ENCODE results near the gene TMEM63A. TPM values are rescaled to one million over a fixed set of nuclear protein-coding genes. Genes with fewer than 3 reads are reported as not detected.

The TMEM63A gene
- polyA plus RNA-seq, 1 donor (not counting 4 experiments of a cell fraction or from before 2014, with no cell fraction given): 16.5 TPM

GRCh38 chr1:225849925-225850324 is 32.3 kb downstream of the TMEM63A start:
- no peaks in the 10 kb centered on the region for H3K27me3 ChIP-seq (ENCODE audit: control insufficient read depth, extremely low read depth, insufficient read depth, low read length)
- no peaks in the 10 kb centered on the region for H3K4me1 ChIP-seq (ENCODE audit: control insufficient read depth, extremely low read depth, insufficient read depth, low read length)
- H2AFZ ChIP-seq (ENCODE audit: control insufficient read depth, low read length): no peak overlapping the region
- H3K4me3 ChIP-seq (ENCODE audit: control insufficient read depth in 2 of 3, extremely low read depth in 1 of 3, insufficient read depth in 2 of 3, low read depth in 1 of 3, low read length in 3 of 3): no peak overlapping the region
- H3K9me1 ChIP-seq (ENCODE audit: control insufficient read depth, extremely low read depth, insufficient read depth, low read length): no peaks in the 10 kb centered on the region
- peaks cover 4 to 15% of the 10 kb centered on the region in 2 experiments for H3K36me3 ChIP-seq (ENCODE audit: control insufficient read depth in 2 of 2, extremely low read depth in 1 of 2, insufficient read depth in 2 of 2, low read length in 2 of 2)
- no peak for FAIRE-seq
- H3K4me2 ChIP-seq (ENCODE audit: control insufficient read depth, extremely low read depth, insufficient read depth, low read depth, low read length): no peak overlapping the region
- no peak for TF ChIP-seq EZH2 (IDR thresholded peaks at IDR 0.05; ENCODE audit: low read length)
- no peak for TF ChIP-seq CTCF (optimal IDR thresholded peaks at IDR 0.05 in 1 of 3, IDR thresholded peaks at IDR 0.05 in 1 of 3, conservative IDR thresholded peaks at IDR 0.05 in 1 of 3; ENCODE audit: extremely low read depth in 1 of 3, insufficient read depth in 2 of 3, low read length in 3 of 3)
- DNase-seq (ENCODE audit: low read depth, low spot score): no peak
- H3K9ac ChIP-seq (ENCODE audit: control insufficient read depth, extremely low read depth, insufficient read depth, low read length): no peak overlapping the region
- H3K79me2 ChIP-seq (ENCODE audit: control insufficient read depth, insufficient read depth, low read length): no peaks in the 10 kb centered on the region
- H3K27ac ChIP-seq (ENCODE audit: control insufficient read depth, insufficient read depth, low read length): no peak overlapping the region
- dilution Hi-C loops (cut with MboI; ENCODE audit: extremely low pct_ligation_motif_present, low sequenced_read_pairs): no loop called here
- H3K9me3 ChIP-seq (ENCODE audit: control insufficient read depth, low read depth, low read length): no peaks in the 10 kb centered on the region
- H4K20me1 ChIP-seq (ENCODE audit: control insufficient read depth, extremely low read depth, insufficient read depth, low read length): peaks cover 4% of the 10 kb centered on the region

GRCh38 chr1:225848030-225848955 is 33.9 kb downstream of the TMEM63A start:
- no peak overlapping the region for H2AFZ ChIP-seq (ENCODE audit: control insufficient read depth, low read length)
- no peak overlapping the region for H3K9ac ChIP-seq (ENCODE audit: control insufficient read depth, extremely low read depth, insufficient read depth, low read length)
- dilution Hi-C loops (cut with MboI; ENCODE audit: extremely low pct_ligation_motif_present, low sequenced_read_pairs): no loop called here
- H3K79me2 ChIP-seq (ENCODE audit: control insufficient read depth, insufficient read depth, low read length): no peaks in the 10 kb centered on the region
- no peak overlapping the region for H3K4me2 ChIP-seq (ENCODE audit: control insufficient read depth, extremely low read depth, insufficient read depth, low read depth, low read length)
- H3K36me3 ChIP-seq (ENCODE audit: control insufficient read depth in 2 of 2, extremely low read depth in 1 of 2, insufficient read depth in 2 of 2, low read length in 2 of 2): peaks cover 4 to 12% of the 10 kb centered on the region in 2 experiments
- no peak overlapping the region for H3K4me3 ChIP-seq (ENCODE audit: control insufficient read depth in 2 of 3, extremely low read depth in 1 of 3, insufficient read depth in 2 of 3, low read depth in 1 of 3, low read length in 3 of 3)
- H3K4me1 ChIP-seq (ENCODE audit: control insufficient read depth, extremely low read depth, insufficient read depth, low read length): no peaks in the 10 kb centered on the region
- TF ChIP-seq EZH2 (IDR thresholded peaks at IDR 0.05; ENCODE audit: low read length) (no peak), CTCF (optimal IDR thresholded peaks at IDR 0.05 in 1 of 3, IDR thresholded peaks at IDR 0.05 in 1 of 3, conservative IDR thresholded peaks at IDR 0.05 in 1 of 3; ENCODE audit: extremely low read depth in 1 of 3, insufficient read depth in 2 of 3, low read length in 3 of 3) (no peak)
- H3K27ac ChIP-seq (ENCODE audit: control insufficient read depth, insufficient read depth, low read length): no peak overlapping the region
- H3K27me3 ChIP-seq (ENCODE audit: control insufficient read depth, extremely low read depth, insufficient read depth, low read length): no peaks in the 10 kb centered on the region
- H3K9me1 ChIP-seq (ENCODE audit: control insufficient read depth, extremely low read depth, insufficient read depth, low read length): no peaks in the 10 kb centered on the region
- no peak for FAIRE-seq
- no peak for DNase-seq (ENCODE audit: low read depth, low spot score)
- H3K9me3 ChIP-seq (ENCODE audit: control insufficient read depth, low read depth, low read length): no peaks in the 10 kb centered on the region
- peaks cover 4% of the 10 kb centered on the region for H4K20me1 ChIP-seq (ENCODE audit: control insufficient read depth, extremely low read depth, insufficient read depth, low read length)

Data from keratinocyte (primary cell).